Upper lobe of left lung (tissue), 6 donors: ENCODE results near the gene CDK13. TPM values are rescaled to one million over a fixed set of nuclear protein-coding genes. Genes with fewer than 3 reads are reported as not detected.

ENCODE experiments used
- ATAC-seq, 2 donors: fragments of 200-7000 bp; cut with Tn5 transposase; one replicate each; pipeline ENCODE4 v1.9.1; 2022; ENCODE audit warnings: mild to moderate bottlenecking in 2 of 2, moderate library complexity in 2 of 2; ENCODE audit not compliant: low FRiP score in 2 of 2
- DNase-seq, 2 donors: peaks; one replicate each; pipeline ENCODE4 v3.0.0-alpha.2; 2019 to 2020
- H3K27ac ChIP-seq, 4 donors: fragments of 200-600 bp; sonication (generic); one replicate each; pipeline ENCODE4 v1.5.1; 2016 to 2019
- H3K27me3 ChIP-seq, 4 donors: fragments of 200-600 bp; sonication (generic); one replicate each; pipeline ENCODE4 v1.5.1; 2017 to 2019
- H3K36me3 ChIP-seq, 4 donors: fragments of 200-600 bp; sonication (generic); one replicate each; pipeline ENCODE4 v1.5.1; 2016 to 2019
- H3K4me1 ChIP-seq, 4 donors: fragments of 200-600 bp; sonication (generic); one replicate each; pipeline ENCODE4 v1.5.1; 2018 to 2019
- H3K4me3 ChIP-seq, 4 donors: fragments of 200-600 bp; sonication (generic); one replicate each; pipeline ENCODE4 v1.5.1; 2017 to 2019; ENCODE audit warnings: mild to moderate bottlenecking in 2 of 4, moderate library complexity in 1 of 4
- H3K9me3 ChIP-seq, 4 donors: fragments of 200-600 bp; sonication (generic); one replicate each; pipeline ENCODE4 v1.5.1; 2018 to 2019
- EP300 ChIP-seq, 4 donors: sonication (generic); formaldehyde crosslinking; IDR thresholded peaks; one replicate each; pipeline ENCODE4 v1.5.1; 2017; ENCODE audit warnings: antibody characterized with exemption in 4 of 4, control low read depth in 2 of 4
- POLR2A ChIP-seq, 4 donors: fragments of 450-650 bp; IDR thresholded peaks; one replicate each; pipeline ENCODE4 v1.5.1; 2016 to 2017; ENCODE audit warnings: antibody characterized with exemption in 4 of 4, mild to moderate bottlenecking in 2 of 4
- POLR2AphosphoS5 ChIP-seq, 2 donors: sonication (generic); formaldehyde crosslinking; IDR thresholded peaks; one replicate each; pipeline ENCODE4 v1.5.1; 2017; ENCODE audit warnings: antibody characterized with exemption in 2 of 2
- WGBS, 2 donors: methylation state at CpG; one replicate each; pipeline ENCODE4 v1.1.5; 2017 to 2018; 5-methylcytosine and 5-hydroxymethylcytosine counted together
- total RNA-seq, 6 donors: library from RNA; depleted of rRNA in 4 of 6; stranded (reverse); fragments of >200 nt in 4 of 6; gene quantifications; one replicate each; pipeline versions ENCODE4 v1.1.0 to v1.2.1, GENCODE V29; 2016 to 2021
- TF ChIP-seq, protein P1 (sequence below), 6 experiments: fragments of 450-650 bp in 4 of 6; fragments of 200-600 bp in 2 of 6; sonication (generic) in 2 of 6; IDR thresholded peaks; one replicate each; pipeline ENCODE4 v1.5.1; 2016 to 2019; ENCODE audit warnings: antibody characterized with exemption in 6 of 6
- donor health status: DM: no; HTN: no; CAD: no; lungs with moderate emphysema.
- donor health status: DM: no; HTN: yes; CAD: no; lungs with severe emphysema.

CDK13 gene
- total RNA-seq, 6 donors from 2014 or later = 39.0 to 145 (median 77.3) TPM

- DNase-seq (no peak), ATAC-seq (no peak)
- TF ChIP-seq POLR2AphosphoS5 (IDR thresholded peaks at IDR 0.05) (no peak), POLR2A (IDR thresholded peaks at IDR 0.05) (no peak), EP300 (IDR thresholded peaks at IDR 0.05) (no peak)
- TF ChIP-seq, protein P1, sequence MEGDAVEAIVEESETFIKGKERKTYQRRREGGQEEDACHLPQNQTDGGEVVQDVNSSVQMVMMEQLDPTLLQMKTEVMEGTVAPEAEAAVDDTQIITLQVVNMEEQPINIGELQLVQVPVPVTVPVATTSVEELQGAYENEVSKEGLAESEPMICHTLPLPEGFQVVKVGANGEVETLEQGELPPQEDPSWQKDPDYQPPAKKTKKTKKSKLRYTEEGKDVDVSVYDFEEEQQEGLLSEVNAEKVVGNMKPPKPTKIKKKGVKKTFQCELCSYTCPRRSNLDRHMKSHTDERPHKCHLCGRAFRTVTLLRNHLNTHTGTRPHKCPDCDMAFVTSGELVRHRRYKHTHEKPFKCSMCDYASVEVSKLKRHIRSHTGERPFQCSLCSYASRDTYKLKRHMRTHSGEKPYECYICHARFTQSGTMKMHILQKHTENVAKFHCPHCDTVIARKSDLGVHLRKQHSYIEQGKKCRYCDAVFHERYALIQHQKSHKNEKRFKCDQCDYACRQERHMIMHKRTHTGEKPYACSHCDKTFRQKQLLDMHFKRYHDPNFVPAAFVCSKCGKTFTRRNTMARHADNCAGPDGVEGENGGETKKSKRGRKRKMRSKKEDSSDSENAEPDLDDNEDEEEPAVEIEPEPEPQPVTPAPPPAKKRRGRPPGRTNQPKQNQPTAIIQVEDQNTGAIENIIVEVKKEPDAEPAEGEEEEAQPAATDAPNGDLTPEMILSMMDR (IDR thresholded peaks at IDR 0.05) = no peak
- no peaks in the 10 kb centered on the region for H3K9me3 ChIP-seq
- H3K4me1 ChIP-seq = no peaks in the 10 kb centered on the region
- H3K4me3 ChIP-seq = no peak overlapping the region
- H3K27me3 ChIP-seq = no peaks in the 10 kb centered on the region
- H3K27ac ChIP-seq = no peak overlapping the region
- H3K36me3 ChIP-seq = peaks cover 0 to 58% (median 37%) of the 10 kb centered on the region in 4 donors
- WGBS, 2 donors = 84 to 95% methylated on average over 1 of the region's 1 CpG
Observed at GRCh38 chr7:40095230-40095629, 145.2 kb downstream of the CDK13 start.

GRCh38 chr7:40095695-40096327 lies 145.8 kb downstream of the CDK13 start:
- H3K27ac ChIP-seq = no peak overlapping the region
- H3K27me3 ChIP-seq = no peaks in the 10 kb centered on the region
- no peak for ATAC-seq
- no peak overlapping the region for H3K4me3 ChIP-seq
- TF ChIP-seq POLR2A (IDR thresholded peaks at IDR 0.05) (no peak), EP300 (IDR thresholded peaks at IDR 0.05) (no peak), POLR2AphosphoS5 (IDR thresholded peaks at IDR 0.05) (no peak)
- TF ChIP-seq, protein P1 (IDR thresholded peaks at IDR 0.05) = no peak
- WGBS, 2 donors = 30 to 33% methylated on average over 1 of the region's 1 CpG
- no peaks in the 10 kb centered on the region for H3K4me1 ChIP-seq
- H3K36me3 ChIP-seq = peaks cover 0 to 53% (median 34%) of the 10 kb centered on the region in 4 donors
- H3K9me3 ChIP-seq = no peaks in the 10 kb centered on the region
- DNase-seq = no peak

DNA sequence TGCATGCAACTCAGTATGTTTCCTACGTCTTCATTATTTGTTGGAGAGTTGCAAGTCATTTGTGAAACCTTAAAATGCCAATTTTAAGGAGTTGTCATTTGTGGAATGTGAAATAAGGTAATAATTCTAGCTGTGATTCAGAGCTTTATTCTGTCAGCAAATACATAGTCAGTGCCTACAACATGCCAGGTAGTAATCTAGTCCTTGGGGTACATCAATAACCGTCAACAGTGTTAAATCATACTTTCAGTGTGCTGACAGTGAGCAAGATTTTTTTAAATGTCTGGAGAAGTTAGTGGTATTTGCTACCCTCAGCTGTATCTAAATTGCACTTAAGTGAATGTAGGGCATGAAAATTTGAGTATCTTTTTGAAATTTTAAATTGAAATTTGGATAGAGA lies 147.7 kb downstream of the CDK13 start:
- no peak overlapping the region for H3K27ac ChIP-seq
- TF ChIP-seq, protein P1 (IDR thresholded peaks at IDR 0.05) = no peak
- TF ChIP-seq POLR2A (IDR thresholded peaks at IDR 0.05) = no peak
- no peaks in the 10 kb centered on the region for H3K27me3 ChIP-seq
- 81 to 87% methylated on average over 2 of the region's 2 CpGs for WGBS, 2 donors
- H3K9me3 ChIP-seq = no peaks in the 10 kb centered on the region
- H3K36me3 ChIP-seq = peaks cover 0 to 37% (median 27%) of the 10 kb centered on the region in 4 donors
- H3K4me3 ChIP-seq = no peak overlapping the region
- DNase-seq = no peak
- H3K4me1 ChIP-seq = no peaks in the 10 kb centered on the region
- no peak for ATAC-seq

DNA sequence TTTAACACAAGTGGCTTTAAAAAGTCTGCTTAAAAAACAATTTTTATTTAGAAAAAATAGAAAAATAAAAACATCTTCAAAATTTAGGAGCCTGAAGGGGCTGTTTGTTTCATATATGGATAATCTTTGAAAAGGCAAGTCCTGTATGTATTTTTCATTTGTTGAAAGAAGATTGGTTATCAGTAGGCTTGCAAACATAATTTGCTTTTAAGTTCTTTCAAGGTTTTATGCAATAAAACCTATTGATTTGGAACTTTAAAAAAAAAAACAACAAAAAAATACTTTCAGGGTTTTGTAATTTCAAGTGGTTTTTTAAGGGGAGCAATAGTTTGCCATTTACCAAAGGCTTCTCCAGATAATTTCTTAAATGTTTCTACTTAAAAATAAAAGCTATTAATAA lies 148.8 kb downstream of the CDK13 start:
- Histone ChIP-seq H3K4me1 (no peaks in the 10 kb centered on the region), H3K27me3 (no peaks in the 10 kb centered on the region), H3K4me3 (no peak overlapping the region), H3K36me3 (peaks cover 0 to 26% (median 16%) of the 10 kb centered on the region in 4 donors), H3K27ac (no peak overlapping the region), H3K9me3 (no peaks in the 10 kb centered on the region)
- ATAC-seq = no peak
- no peak for DNase-seq
- TF ChIP-seq, protein P1 (IDR thresholded peaks at IDR 0.05) = no peak
- TF ChIP-seq POLR2AphosphoS5 (IDR thresholded peaks at IDR 0.05) = no peak
- no peak for TF ChIP-seq EP300 (IDR thresholded peaks at IDR 0.05)
- no peak for TF ChIP-seq POLR2A (IDR thresholded peaks at IDR 0.05)

DNA sequence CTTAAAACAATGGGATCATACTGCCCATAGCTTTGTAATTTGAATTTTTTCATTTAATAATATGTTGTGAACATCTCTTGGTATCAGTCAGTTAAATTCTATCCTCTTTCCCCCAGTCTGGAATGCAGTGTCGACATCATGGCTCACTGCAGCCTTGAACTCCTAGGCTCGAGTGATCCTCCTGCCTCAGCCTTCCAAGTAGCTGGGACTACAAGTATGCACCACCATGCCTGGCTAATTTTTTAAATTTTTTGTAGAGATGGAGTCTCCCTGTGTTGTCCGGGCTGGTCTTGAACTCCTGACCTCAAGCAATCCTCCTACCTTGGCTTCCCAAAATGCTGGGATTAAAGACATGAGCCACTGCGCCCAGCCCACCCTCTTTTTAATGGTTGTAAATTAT lies 149.8 kb downstream of the CDK13 start:
- Histone ChIP-seq H3K27ac (no peak overlapping the region), H3K4me1 (no peaks in the 10 kb centered on the region), H3K4me3 (no peak overlapping the region), H3K9me3 (no peaks in the 10 kb centered on the region), H3K36me3 (peaks cover 0 to 16% (median 6%) of the 10 kb centered on the region in 4 donors), H3K27me3 (no peaks in the 10 kb centered on the region)
- WGBS, 2 donors = 97 to 99% methylated on average over 4 of the region's 4 CpGs
- ATAC-seq = no peak
- DNase-seq = no peak
- TF ChIP-seq POLR2A (IDR thresholded peaks at IDR 0.05) = no peak
- no peak for TF ChIP-seq EP300 (IDR thresholded peaks at IDR 0.05)
